OCI-LY3 (cell line): ENCODE measurements around the gene NPIPB13.
"Not testable (repeated sequence)": the region's sequence is repeated elsewhere in the genome, so short reads cannot be mapped to it uniquely, and the experiment has no call there.

Experiments used
- H2AFZ ChIP-seq: fragments of 200-600, 300-600 bp; shearing (Covaris generic); 2 replicates; pipeline ENCODE4 v1.6.0; 2014; ENCODE audit warnings: antibody characterized with exemption, low read depth, low read length
- H3K27ac ChIP-seq: fragments of 200-600, 300-600 bp; sonication (generic); 2 replicates; pipeline ENCODE4 v1.5.1; 2014; ENCODE audit warnings: mild to moderate bottlenecking, low read length, moderate library complexity, mixed read lengths
- H3K27me3 ChIP-seq: fragments of 200-600, 300-600 bp; sonication (generic); 2 replicates; pipeline ENCODE4 v1.6.1; 2014; ENCODE audit warnings: low read depth, low read length, mixed read lengths
- H3K36me3 ChIP-seq: fragments of 200-600, 300-600 bp; sonication (generic); replicated peaks from 2 replicates; pipeline ENCODE3; 2014; ENCODE audit warnings: low read depth, low read length, mixed read lengths
- H3K4me1 ChIP-seq: fragments of 300-600, 200-600 bp; sonication (generic); 2 replicates; pipeline ENCODE4 v1.6.1; 2014; ENCODE audit warnings: low read length, mixed read lengths
- H3K4me2 ChIP-seq: fragments of 200-600, 300-600 bp; sonication (generic); 2 replicates; pipeline ENCODE4 v1.6.1; 2014; ENCODE audit warnings: low read length, mixed read lengths
- H3K4me3 ChIP-seq: fragments of 300-600, 200-600 bp; sonication (generic); 2 replicates; pipeline ENCODE4 v1.5.1; 2014; ENCODE audit warnings: antibody characterized with exemption, mild to moderate bottlenecking, low read length, moderate library complexity
- H3K79me2 ChIP-seq: fragments of 300-600, 200-600 bp; shearing (Covaris generic); 2 replicates; pipeline ENCODE4 v1.6.1; 2014; ENCODE audit warnings: mild to moderate bottlenecking, low read length, mixed read lengths
- H3K9ac ChIP-seq: fragments of 300-600, 200-600 bp; shearing (Covaris generic); 2 replicates; pipeline ENCODE4 v1.6.0; 2014; ENCODE audit warnings: mild to moderate bottlenecking, low read length, moderate library complexity
- H3K9me3 ChIP-seq: fragments of 200-600, 300-600 bp; shearing (Covaris generic); 2 replicates; pipeline ENCODE4 v1.6.1; 2014; ENCODE audit warnings: low read length, mixed read lengths; ENCODE audit not compliant: insufficient read depth
- H4K20me1 ChIP-seq: fragments of 200-600, 300-600 bp; sonication (generic); 2 replicates; pipeline ENCODE4 v1.6.1; 2016; ENCODE audit warnings: low read length, mixed read lengths; ENCODE audit not compliant: insufficient read depth

NPIPB13 gene

DNA sequence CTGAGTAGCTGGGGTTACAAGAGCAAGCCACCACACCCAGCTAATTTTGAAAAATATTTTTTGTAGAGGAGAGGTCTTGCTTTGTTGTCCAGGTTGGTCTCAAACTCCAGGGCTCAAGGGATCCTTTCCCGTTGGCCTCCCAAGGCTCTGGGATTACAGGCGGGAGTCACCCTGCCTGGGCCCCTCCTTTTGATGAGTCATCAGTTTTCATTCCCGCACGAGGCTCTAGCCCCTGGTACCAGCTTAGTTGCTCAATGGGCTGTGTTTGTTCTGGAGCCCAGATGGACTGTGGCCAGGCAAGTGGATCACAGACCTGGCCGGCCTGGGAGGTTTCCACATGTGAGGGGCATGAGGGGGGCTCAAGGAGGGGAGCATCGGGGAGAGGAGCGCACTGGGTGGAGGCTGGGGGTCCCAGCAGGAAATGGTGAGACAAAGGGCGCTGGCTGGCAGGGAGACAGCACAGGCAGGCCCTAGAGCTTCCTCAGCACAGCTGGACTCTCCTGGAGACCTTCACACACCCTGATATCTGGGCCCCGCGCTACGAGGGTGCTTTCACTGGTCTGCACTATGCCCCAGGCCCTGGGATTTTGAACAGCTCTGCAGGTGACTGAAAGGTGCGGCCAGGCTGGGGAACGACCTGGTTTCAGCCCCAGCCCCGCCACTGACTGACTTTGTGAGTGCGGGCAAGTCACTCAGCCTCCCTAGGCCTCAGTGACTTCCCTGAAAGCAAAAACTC lies 48.5 kb downstream of the NPIPB13 start:
- not testable (repeated sequence) for H3K79me2 ChIP-seq, H3K4me1 ChIP-seq, H3K27ac ChIP-seq, H3K27me3 ChIP-seq, H4K20me1 ChIP-seq, H2AFZ ChIP-seq, H3K9me3 ChIP-seq, H3K36me3 ChIP-seq, H3K4me3 ChIP-seq, H3K9ac ChIP-seq, H3K4me2 ChIP-seq

- not testable (repeated sequence) for H4K20me1 ChIP-seq
Observed at GRCh38 chr16:30199049-30199448, 49.2 kb downstream of the NPIPB13 start, which contains the start of gene SULT1A3. TSS of gene SULT1A3 (plus strand) at chr16:30199255. CDS start at chr16:30200729, 1,474 bp downstream.

More at GRCh38 chr16:30199049-30199448, 49.2 kb downstream of the NPIPB13 start, which contains the start of gene SULT1A3:
- H3K4me3 ChIP-seq, H2AFZ ChIP-seq, H3K9me3 ChIP-seq, H3K27me3 ChIP-seq, H3K9ac ChIP-seq, H3K79me2 ChIP-seq, H3K27ac ChIP-seq, H3K36me3 ChIP-seq, H3K4me2 ChIP-seq, H3K4me1 ChIP-seq: not testable (repeated sequence)
